ENCODE measurements around the gene DEK.

DEK gene

GRCh38 chr6:18279422-18279821 lies 15.1 kb upstream of the DEK start:
- H3K4me2 ChIP-seq (ENCODE audit: low read length) = no peak overlapping the region
- H3K27ac ChIP-seq (ENCODE audit: low read depth, low read length, poor library complexity, severe bottlenecking) = no peak overlapping the region
- TF ChIP-seq EZH2 (IDR thresholded peaks at IDR 0.05; ENCODE audit: borderline replicate concordance, low read length) (no peak), CTCF (IDR thresholded peaks at IDR 0.05; ENCODE audit: low read length) (no peak)
- no peak overlapping the region for H2AFZ ChIP-seq (ENCODE audit: low read length)
- no peaks in the 10 kb centered on the region for H3F3A ChIP-seq (ENCODE audit: insufficient read depth, low read length)
- H3K4me3 ChIP-seq (ENCODE audit: low read depth, low read length, poor library complexity, severe bottlenecking) = no peak overlapping the region
- no peaks in the 10 kb centered on the region for H3K4me1 ChIP-seq (ENCODE audit: insufficient read depth, low read length, severe bottlenecking)
- no peaks in the 10 kb centered on the region for H3K79me2 ChIP-seq (ENCODE audit: insufficient read depth, low read length)
- no peaks in the 10 kb centered on the region for H3K27me3 ChIP-seq (ENCODE audit: insufficient read depth, low read length)
- no peaks in the 10 kb centered on the region for H4K20me1 ChIP-seq (ENCODE audit: insufficient read depth, low read length)
- H3K36me3 ChIP-seq (ENCODE audit: insufficient read depth, low read length) = no peaks in the 10 kb centered on the region; the same call in 1 of the 2 replicates
- no peaks in the 10 kb centered on the region for H3K9me2 ChIP-seq (ENCODE audit: low read depth, low read length)
- no peak overlapping the region for H3K9ac ChIP-seq (ENCODE audit: low read length)
- H3K9me3 ChIP-seq (ENCODE audit: low read length) = no peaks in the 10 kb centered on the region

- no peak overlapping the region for H2AFZ ChIP-seq (ENCODE audit: low read length)
- no peak overlapping the region for H3K4me2 ChIP-seq (ENCODE audit: low read length)
These were observed 13.1 kb upstream of the DEK start for GRCh38 chr6:18277237-18278006.

GRCh38 chr6:18276610-18277236 lies 12.4 kb upstream of the DEK start:
- no peaks in the 10 kb centered on the region for H3K9me2 ChIP-seq (ENCODE audit: low read depth, low read length)
- H3K9me3 ChIP-seq (ENCODE audit: low read length) = 0 out of 2 replicates have a peak, but pooled peaks cover 3% of the 10 kb centered on the region
- H2AFZ ChIP-seq (ENCODE audit: low read length) = no peak overlapping the region
- no peaks in the 10 kb centered on the region for H3K27me3 ChIP-seq (ENCODE audit: insufficient read depth, low read length)
- no peaks in the 10 kb centered on the region for H3K79me2 ChIP-seq (ENCODE audit: insufficient read depth, low read length)
- H3K4me3 ChIP-seq (ENCODE audit: low read depth, low read length, poor library complexity, severe bottlenecking) = no peak overlapping the region
- H3F3A ChIP-seq (ENCODE audit: insufficient read depth, low read length) = no peaks in the 10 kb centered on the region
- no peaks in the 10 kb centered on the region for H3K4me1 ChIP-seq (ENCODE audit: insufficient read depth, low read length, severe bottlenecking)
- no peak overlapping the region for H3K9ac ChIP-seq (ENCODE audit: low read length)
- H4K20me1 ChIP-seq (ENCODE audit: insufficient read depth, low read length) = no peaks in the 10 kb centered on the region
- H3K36me3 ChIP-seq (ENCODE audit: insufficient read depth, low read length) = no peaks in the 10 kb centered on the region; the same call in 1 of the 2 replicates
- no peak overlapping the region for H3K27ac ChIP-seq (ENCODE audit: low read depth, low read length, poor library complexity, severe bottlenecking)
- H3K4me2 ChIP-seq (ENCODE audit: low read length) = no peak overlapping the region
- TF ChIP-seq CTCF (IDR thresholded peaks at IDR 0.05; ENCODE audit: low read length) (no peak), EZH2 (IDR thresholded peaks at IDR 0.05; ENCODE audit: borderline replicate concordance, low read length) (no peak)

More at GRCh38 chr6:18277237-18278006, 13.1 kb upstream of the DEK start:
- Histone ChIP-seq H3K9me2 (ENCODE audit: low read depth, low read length) (no peaks in the 10 kb centered on the region), H3F3A (ENCODE audit: insufficient read depth, low read length) (no peaks in the 10 kb centered on the region), H3K79me2 (ENCODE audit: insufficient read depth, low read length) (no peaks in the 10 kb centered on the region), H3K27me3 (ENCODE audit: insufficient read depth, low read length) (no peaks in the 10 kb centered on the region), H4K20me1 (ENCODE audit: insufficient read depth, low read length) (no peaks in the 10 kb centered on the region), H3K27ac (ENCODE audit: low read depth, low read length, poor library complexity, severe bottlenecking) (no peak overlapping the region), H3K9ac (ENCODE audit: low read length) (no peak overlapping the region), H3K4me1 (ENCODE audit: insufficient read depth, low read length, severe bottlenecking) (no peaks in the 10 kb centered on the region), H3K9me3 (ENCODE audit: low read length) (no peaks in the 10 kb centered on the region), H3K36me3 (ENCODE audit: insufficient read depth, low read length) (no peaks in the 10 kb centered on the region; the same call in 1 of the 2 replicates), H3K4me3 (ENCODE audit: low read depth, low read length, poor library complexity, severe bottlenecking) (no peak overlapping the region)
- TF ChIP-seq CTCF (IDR thresholded peaks at IDR 0.05; ENCODE audit: low read length) (no peak), EZH2 (IDR thresholded peaks at IDR 0.05; ENCODE audit: borderline replicate concordance, low read length) (no peak)

Data from OCI-LY1 (cell line).